ENCODE measurements around the gene TCAF2. TPM values are rescaled to one million over a fixed set of nuclear protein-coding genes. Genes with fewer than 3 reads are reported as not detected.

The TCAF2 gene
- total and polyA plus RNA-seq, 7 experiments from 2014 or later = 10.7 to 38.7 (median 20.2) TPM

Other genes with a start within 250 kb of the TCAF2 start
- 100 to 1,000 TPM; 110 to 264 (median 124) TPM for gene ZYX, start 239.6 kb upstream of the TCAF2 start, total RNA-seq
- 100 to 1,000 TPM in 1 of 2 donors, 10 to 100 TPM in 1; 54.2 to 101 TPM for gene ZYX, start 239.6 kb upstream of the TCAF2 start, polyA plus RNA-seq
- gene EPHA1, start 212.1 kb upstream of the TCAF2 start, total RNA-seq = 10 to 100 TPM in 4 of 5 experiments, 1 to 10 TPM in 1; 4.1 to 63.1 (median 33.6) TPM
- gene EPHA1, start 212.1 kb upstream of the TCAF2 start, polyA plus RNA-seq = 10 to 100 TPM; 10.9 to 41.4 TPM
- 1 to 10 TPM in 4 of 5 experiments, not detected in 1; 1.4 to 2.5 (median 1.8) TPM for gene TAS2R60, start 177.5 kb upstream of the TCAF2 start, total RNA-seq
- gene TAS2R60, start 177.5 kb upstream of the TCAF2 start, polyA plus RNA-seq = under 1 TPM in 1 of 2 donors, not detected in 1; 0.33 TPM
- gene TAS2R41, start 143.1 kb upstream of the TCAF2 start, total RNA-seq = 1 to 10 TPM in 4 of 5 experiments, not detected in 1; 1.7 to 3.4 (median 2.0) TPM
- not detected for gene TAS2R41, start 143.1 kb upstream of the TCAF2 start, polyA plus RNA-seq
- gene CTAGE15, start 49.2 kb upstream of the TCAF2 start, total RNA-seq = 1 to 10 TPM in 1 of 5 experiments, not detected in 4; 3.4 TPM
- gene CTAGE15, start 49.2 kb upstream of the TCAF2 start, polyA plus RNA-seq = under 1 TPM in 1 of 2 donors, not detected in 1; 0.14 TPM
- 1 to 10 TPM in 4 of 5 experiments, under 1 TPM in 1; 0.80 to 2.4 (median 1.8) TPM for gene CTAGE6, start 136.7 kb downstream of the TCAF2 start, total RNA-seq
- gene CTAGE6, start 136.7 kb downstream of the TCAF2 start, polyA plus RNA-seq = not detected

All from naive thymus-derived CD4-positive, alpha-beta T cell (primary cell).